Skeletal muscle satellite cell (primary cell): Measurements from ENCODE around the gene DGKK.

Source experiments
- H3K27me3 ChIP-seq: 2 replicates; pipeline ENCODE4 v1.7.0; 2013; ENCODE audit warnings: low read length; ENCODE audit not compliant: control insufficient read depth, insufficient read depth
- H3K36me3 ChIP-seq: 2 replicates; pipeline ENCODE4 v1.7.0; 2013; ENCODE audit warnings: mild to moderate bottlenecking, control low read depth, low read length; ENCODE audit not compliant: insufficient read depth
- H3K4me1 ChIP-seq: 2 replicates; pipeline ENCODE4 v1.7.0; 2013; ENCODE audit warnings: low read length; ENCODE audit not compliant: control insufficient read depth, insufficient read depth
- H3K4me2 ChIP-seq: 2 replicates; pipeline ENCODE4 v1.7.0; 2013; ENCODE audit warnings: mild to moderate bottlenecking, low read length
- H3K4me3 ChIP-seq: 2 replicates; pipeline ENCODE4 v1.7.0; 2013; ENCODE audit warnings: low read length
- H3K9ac ChIP-seq: 2 replicates; pipeline ENCODE4 v1.7.0; 2013; ENCODE audit warnings: mild to moderate bottlenecking, low read depth, low read length, moderate library complexity
- H3K9me3 ChIP-seq: replicated peaks from 2 replicates; pipeline ENCODE4 v1.7.0; 2013; ENCODE audit warnings: mild to moderate bottlenecking, control low read depth, low read length

DGKK gene

DNA sequence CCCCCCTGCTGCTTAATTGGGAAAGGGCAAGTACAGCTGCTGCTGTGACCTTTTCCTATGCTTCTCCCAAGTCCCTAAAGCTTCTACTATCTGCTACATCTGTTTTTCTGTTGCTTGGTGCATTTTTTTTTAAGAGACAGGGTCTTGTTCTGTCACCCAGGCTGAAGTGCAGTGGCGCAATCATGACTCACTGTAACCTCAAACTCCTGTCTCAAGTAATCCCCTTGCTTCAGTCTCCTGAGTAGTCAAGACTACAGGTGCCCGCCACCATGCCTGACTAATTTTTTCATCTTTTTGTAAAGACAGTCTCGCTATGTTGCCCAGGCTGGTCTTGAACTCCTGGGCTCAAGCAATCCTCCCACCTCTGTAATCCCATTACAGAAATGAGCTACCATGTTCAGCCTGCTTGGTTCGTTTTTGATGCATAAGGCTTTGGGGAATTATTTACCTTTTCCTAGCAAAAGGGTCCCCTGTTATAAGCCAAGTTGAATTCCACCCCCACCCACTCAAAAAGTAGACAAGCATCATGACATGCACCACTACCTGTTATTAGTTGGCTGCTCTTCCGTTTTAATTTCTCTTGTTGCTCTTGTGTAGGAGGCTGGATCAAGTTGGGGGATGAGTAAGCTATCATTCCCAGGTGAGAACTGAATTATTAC, 39.6 kb downstream of the DGKK start:
- Histone ChIP-seq H3K27me3 (peaks cover 10% of the 10 kb centered on the region), H3K4me1 (no peaks in the 10 kb centered on the region), H3K36me3 (no peaks in the 10 kb centered on the region), H3K4me3 (no peak overlapping the region), H3K9me3 (no peaks in the 10 kb centered on the region), H3K9ac (no peak overlapping the region), H3K4me2 (no peak overlapping the region)

DNA sequence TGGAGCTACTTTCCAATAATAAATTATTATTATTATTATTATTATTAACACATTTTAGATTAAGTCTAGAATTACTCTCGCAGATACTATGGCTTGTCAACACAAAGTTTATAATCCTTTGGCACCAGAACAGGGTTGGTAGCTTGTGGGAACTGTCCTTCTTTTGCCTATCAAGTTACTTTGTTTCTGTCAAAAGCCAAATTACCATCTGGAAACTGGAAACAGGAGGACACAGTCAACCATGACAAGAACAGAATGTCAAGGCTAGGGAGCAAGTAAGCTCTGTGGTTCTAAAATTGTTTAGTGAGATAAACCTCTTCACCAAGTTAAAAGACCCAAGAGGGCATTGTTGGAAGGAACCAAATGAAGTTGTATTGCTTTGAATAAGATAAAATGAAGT, 42.5 kb downstream of the DGKK start:
- Histone ChIP-seq H3K4me2 (no peak overlapping the region), H3K36me3 (no peaks in the 10 kb centered on the region)

DNA sequence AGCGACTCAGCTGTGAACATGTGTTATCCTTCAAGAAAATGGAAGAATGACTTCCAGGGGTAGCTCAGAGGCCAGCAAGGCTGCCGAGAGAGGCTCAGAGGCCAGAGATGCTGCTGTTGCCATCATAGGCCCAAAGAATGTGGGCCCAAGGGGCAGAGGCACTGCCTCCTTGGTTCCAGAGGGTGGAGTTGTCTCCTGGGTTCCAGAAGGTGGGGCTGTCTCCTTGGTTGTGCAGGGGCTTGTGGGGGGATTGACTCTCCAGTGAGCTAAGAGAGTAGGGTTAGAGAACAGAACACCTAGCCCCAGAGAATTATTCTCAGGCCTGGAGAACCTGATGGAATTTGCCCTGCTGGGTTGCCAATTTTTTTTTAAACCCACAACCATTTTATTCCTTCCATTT, 62.6 kb downstream of the DGKK start:
- H3K9ac ChIP-seq = no peak overlapping the region
- H3K36me3 ChIP-seq = no peaks in the 10 kb centered on the region
- H3K4me3 ChIP-seq = no peak overlapping the region
- H3K27me3 ChIP-seq = no peaks in the 10 kb centered on the region
- H3K4me1 ChIP-seq = no peaks in the 10 kb centered on the region
- no peak overlapping the region for H3K4me2 ChIP-seq
- no peaks in the 10 kb centered on the region for H3K9me3 ChIP-seq

More for the DNA sequence above, 42.5 kb downstream of the DGKK start:
- no peaks in the 10 kb centered on the region for H3K27me3 ChIP-seq
- H3K9me3 ChIP-seq = no peaks in the 10 kb centered on the region
- H3K4me1 ChIP-seq = no peaks in the 10 kb centered on the region
- H3K9ac ChIP-seq = no peak overlapping the region
- no peak overlapping the region for H3K4me3 ChIP-seq

DNA sequence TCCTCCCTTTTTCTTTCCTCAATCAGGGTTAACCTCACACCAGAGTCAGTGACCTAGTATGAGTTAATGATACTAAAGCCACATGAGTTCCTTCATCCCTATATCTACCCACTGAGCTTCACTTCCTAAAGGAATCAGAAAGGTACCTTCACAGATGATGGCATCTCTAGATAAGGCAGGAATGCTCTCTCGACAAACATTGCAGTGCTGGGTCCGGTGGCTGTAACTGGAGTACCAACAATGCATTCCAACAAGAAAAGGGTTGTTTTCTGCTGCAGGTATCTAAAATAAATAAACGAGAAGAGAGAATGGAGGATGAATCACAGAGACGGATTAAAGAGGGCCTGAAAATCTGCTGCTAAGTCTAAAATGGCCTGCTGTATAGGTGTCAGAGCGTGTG, 66.7 kb downstream of the DGKK start:
- H3K9me3 ChIP-seq = no peaks in the 10 kb centered on the region
- H3K27me3 ChIP-seq = no peaks in the 10 kb centered on the region
- H3K9ac ChIP-seq = no peak overlapping the region
- no peak overlapping the region for H3K4me3 ChIP-seq
- no peaks in the 10 kb centered on the region for H3K36me3 ChIP-seq
- no peak overlapping the region for H3K4me2 ChIP-seq
- H3K4me1 ChIP-seq = no peaks in the 10 kb centered on the region

DNA sequence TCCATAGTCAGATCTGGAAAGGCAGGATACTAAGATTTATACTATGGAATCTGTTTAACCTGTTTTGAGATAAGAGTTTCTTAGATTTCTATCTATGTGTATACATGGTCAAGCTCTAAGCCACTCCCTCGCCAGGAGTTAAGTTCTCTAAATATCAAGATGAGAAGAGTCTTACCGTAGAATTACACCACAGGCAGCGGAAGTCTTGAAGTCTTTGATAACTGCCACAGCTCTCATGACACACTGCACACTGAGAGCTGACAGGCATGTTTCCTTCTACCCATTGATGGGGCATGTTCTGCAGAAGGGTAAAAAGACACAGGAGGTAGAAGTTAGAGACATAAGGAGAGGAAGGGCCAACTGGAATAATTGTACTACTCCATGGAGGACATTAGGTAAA, 67.7 kb downstream of the DGKK start:
- no peaks in the 10 kb centered on the region for H3K36me3 ChIP-seq
- H3K9me3 ChIP-seq = no peaks in the 10 kb centered on the region
- no peak overlapping the region for H3K9ac ChIP-seq
- no peaks in the 10 kb centered on the region for H3K27me3 ChIP-seq
- no peaks in the 10 kb centered on the region for H3K4me1 ChIP-seq
- no peak overlapping the region for H3K4me3 ChIP-seq
- no peak overlapping the region for H3K4me2 ChIP-seq

DNA sequence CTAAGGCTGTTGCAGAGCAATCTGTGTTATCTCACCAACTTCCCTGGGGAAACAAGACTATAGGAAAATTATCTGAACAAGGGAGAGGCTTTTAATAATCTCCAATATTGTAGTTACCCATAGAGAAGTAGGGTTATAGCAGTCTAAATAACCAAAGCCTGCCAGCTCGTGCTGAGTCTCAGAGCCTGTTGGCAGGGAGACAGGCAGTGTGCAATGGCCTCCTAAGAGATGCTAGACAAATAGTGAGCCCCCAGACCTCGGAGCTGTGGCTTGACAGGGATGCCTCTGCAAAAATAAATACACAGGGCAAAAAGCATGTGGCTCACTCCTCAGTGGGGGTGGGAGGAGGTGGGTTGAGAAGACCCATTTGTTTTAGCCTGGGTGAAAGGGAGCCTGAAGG, 76.7 kb downstream of the DGKK start:
- no peaks in the 10 kb centered on the region for H3K36me3 ChIP-seq
- H3K4me1 ChIP-seq = no peaks in the 10 kb centered on the region
- no peaks in the 10 kb centered on the region for H3K9me3 ChIP-seq
- H3K4me3 ChIP-seq = no peak overlapping the region
- no peak overlapping the region for H3K9ac ChIP-seq
- H3K4me2 ChIP-seq = no peak overlapping the region
- H3K27me3 ChIP-seq = peaks cover 5% of the 10 kb centered on the region

DNA sequence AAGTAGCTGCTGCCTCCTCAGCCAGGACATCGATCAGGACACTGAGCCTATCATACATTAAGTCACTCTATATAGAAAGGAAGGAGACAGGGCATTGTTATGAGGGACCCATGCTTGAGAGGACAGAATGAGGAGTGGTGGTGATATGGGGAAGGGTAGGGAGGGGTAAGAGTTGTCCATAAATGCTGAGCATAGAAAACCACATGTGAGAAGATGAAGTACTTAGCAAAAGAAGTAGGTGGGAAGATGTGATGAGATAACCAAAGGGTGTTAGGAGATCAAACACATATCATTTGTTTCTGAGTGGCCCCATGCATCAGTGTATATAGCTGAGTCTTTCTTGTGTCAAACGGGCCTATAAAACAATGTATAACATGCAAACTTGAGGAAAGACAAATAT, 84.1 kb downstream of the DGKK start:
- Histone ChIP-seq H3K36me3 (no peaks in the 10 kb centered on the region), H3K4me2 (no peak overlapping the region), H3K9ac (no peak overlapping the region), H3K4me3 (no peak overlapping the region), H3K9me3 (no peaks in the 10 kb centered on the region), H3K27me3 (no peaks in the 10 kb centered on the region), H3K4me1 (no peaks in the 10 kb centered on the region)

DNA sequence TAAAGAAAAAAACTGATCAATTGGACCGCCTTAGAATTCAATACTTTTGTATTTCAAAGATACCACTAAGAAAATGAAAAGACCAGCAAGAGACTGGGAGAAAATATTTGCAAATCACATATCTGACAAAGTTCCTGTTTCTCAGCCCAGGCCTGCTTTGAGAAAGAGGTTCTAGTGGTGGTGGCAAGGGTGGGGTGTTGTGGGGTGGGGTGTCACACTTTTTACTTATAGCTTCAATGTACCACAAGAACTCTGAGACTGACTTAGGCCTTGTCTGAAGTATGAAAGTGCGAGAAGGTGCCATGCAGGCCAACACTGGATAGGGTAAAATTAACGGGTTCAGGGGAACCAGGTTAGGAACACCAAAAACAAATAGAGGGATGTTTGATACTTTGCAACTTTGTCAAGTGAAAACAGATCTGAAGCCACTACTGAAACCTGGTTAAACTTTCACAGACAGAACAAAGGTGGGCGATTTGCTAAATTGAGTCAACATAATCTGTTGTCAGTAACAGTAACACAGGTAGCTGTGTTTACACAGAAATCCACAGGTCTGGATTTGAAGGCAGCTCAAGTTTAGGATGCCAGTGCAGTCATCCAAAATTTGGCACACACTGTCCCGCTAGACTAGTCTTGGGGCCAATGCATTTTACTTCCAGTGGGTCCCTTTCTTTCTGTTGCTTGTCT, 88.8 kb downstream of the DGKK start:
- H3K27me3 ChIP-seq = no peaks in the 10 kb centered on the region
- no peak overlapping the region for H3K4me3 ChIP-seq

DNA sequence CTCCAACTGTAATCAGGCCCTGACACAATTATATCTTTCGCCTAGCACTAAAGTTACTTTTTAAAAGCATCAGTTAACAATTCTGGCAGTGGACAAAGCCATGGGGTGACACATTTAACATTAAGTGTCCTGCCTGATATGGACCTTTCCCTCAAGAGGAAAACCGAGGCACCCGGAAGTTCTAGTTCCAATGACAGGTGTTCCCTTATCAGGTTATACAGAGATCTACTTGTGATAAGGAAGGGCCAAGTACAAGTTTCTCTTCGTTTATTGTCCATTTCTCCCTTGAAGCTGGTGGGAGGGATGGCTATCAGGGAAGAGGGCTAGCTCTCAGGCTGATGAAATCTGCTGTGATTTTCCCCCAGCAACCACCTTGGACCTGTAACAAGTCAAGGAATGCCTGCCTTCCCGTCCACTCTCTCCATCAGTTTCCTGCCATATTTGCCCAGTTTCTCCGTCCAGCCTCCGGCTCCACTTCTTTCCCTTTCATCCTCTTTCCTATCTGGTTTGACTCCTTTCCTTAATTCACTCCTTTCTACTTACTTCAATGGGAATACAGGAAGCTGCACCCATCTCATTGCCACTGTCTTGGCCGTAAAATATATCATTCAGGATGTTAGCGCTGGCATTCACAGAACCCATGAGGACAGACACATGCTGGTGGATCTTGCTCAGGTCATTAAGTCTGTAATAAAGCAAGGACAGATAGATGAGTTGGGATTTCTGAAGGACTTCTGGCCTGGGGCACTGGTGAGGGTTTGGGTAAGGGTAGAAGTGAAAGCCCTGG, 95.0 kb downstream of the DGKK start:
- Histone ChIP-seq H3K4me3 (no peak overlapping the region), H3K4me1 (no peaks in the 10 kb centered on the region), H3K9me3 (no peaks in the 10 kb centered on the region), H3K9ac (no peak overlapping the region), H3K4me2 (no peak overlapping the region), H3K27me3 (no peaks in the 10 kb centered on the region), H3K36me3 (no peaks in the 10 kb centered on the region)

More for the DNA sequence above, 88.8 kb downstream of the DGKK start:
- Histone ChIP-seq H3K4me1 (no peaks in the 10 kb centered on the region), H3K4me2 (no peak overlapping the region), H3K36me3 (no peaks in the 10 kb centered on the region), H3K9me3 (no peaks in the 10 kb centered on the region), H3K9ac (no peak overlapping the region)

DNA sequence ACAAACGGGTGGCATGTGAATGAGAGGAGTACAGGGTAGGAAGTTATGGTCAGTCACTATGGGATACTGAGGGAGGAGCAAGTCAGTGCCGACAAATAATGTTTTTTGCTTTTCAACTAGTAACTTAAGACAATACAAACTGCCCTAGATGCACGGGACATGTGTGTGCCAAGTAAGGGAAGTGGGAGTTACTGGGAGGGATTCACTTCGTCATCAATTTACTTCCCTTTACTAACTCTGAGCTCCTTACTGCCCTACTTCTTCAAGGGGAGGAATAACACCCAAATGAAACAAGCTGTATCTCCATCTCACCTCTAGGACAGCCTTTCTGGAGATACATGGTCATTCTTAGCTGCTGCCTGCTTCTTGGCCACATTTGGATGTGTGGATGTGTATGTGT, 97.7 kb downstream of the DGKK start:
- Histone ChIP-seq H3K4me3 (no peak overlapping the region), H3K36me3 (no peaks in the 10 kb centered on the region), H3K4me2 (no peak overlapping the region), H3K4me1 (no peaks in the 10 kb centered on the region), H3K27me3 (no peaks in the 10 kb centered on the region), H3K9me3 (no peaks in the 10 kb centered on the region), H3K9ac (no peak overlapping the region)

DNA sequence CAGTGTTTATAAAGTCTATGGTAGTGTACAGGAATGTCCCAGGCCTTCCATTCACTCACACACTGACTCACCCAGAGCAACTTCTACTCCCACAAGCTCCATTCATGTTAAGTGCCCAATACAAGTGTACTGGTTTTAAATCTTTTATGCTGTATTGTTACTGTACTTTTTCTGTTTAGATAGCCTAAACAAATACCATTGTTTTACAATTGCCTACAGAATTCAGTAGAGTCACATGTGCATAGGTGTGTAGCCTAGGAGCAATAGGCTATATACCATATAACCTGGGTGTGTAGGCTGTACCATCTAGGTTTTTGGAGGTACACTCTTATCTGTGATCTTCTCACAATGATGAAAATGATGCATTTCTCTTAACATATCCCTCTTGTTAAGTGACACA, 126.7 kb downstream of the DGKK start:
- H3K4me3 ChIP-seq = no peak overlapping the region
- H3K36me3 ChIP-seq = no peaks in the 10 kb centered on the region
- H3K9me3 ChIP-seq = no peaks in the 10 kb centered on the region
- H3K4me1 ChIP-seq = no peaks in the 10 kb centered on the region
- no peaks in the 10 kb centered on the region for H3K27me3 ChIP-seq
- H3K4me2 ChIP-seq = no peak overlapping the region
- H3K9ac ChIP-seq = no peak overlapping the region
